HPDE6-E6E7 (cell line): Measurements from ENCODE around the gene MRPS12.
"Not testable (repeated sequence)": the region's sequence is repeated elsewhere in the genome, so short reads cannot be mapped to it uniquely, and the experiment has no call there.

Experiments used
- DNase-seq: peaks from one replicate; pipeline ENCODE4 v3.0.0; 2011; ENCODE audit warnings: missing footprints; ENCODE audit errors: extremely low spot score

Gene MRPS12

DNA sequence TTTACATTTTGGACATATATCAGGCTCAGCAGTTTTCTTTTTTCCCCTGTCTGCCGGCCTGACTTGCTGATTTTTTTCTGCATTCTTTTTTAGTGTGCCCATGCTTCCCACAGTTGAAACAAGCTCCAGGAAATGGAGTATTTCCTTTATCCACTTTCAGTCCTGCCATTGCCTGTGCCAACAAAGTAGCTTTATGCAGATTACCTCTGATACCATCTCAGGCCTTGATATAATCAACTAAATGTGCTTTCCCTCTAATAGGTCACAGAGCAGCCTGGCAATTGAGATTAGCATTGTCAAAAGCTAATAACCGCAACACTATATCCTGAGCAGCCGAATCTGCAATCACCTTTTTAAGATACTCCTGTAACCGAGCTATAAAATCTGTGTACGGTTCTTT, 9.2 kb downstream of the MRPS12 start:
- DNase-seq, result no peak

- DNase-seq, result not testable (repeated sequence)
Measured at GRCh38 chr19:38941466-38941865, 10.7 kb downstream of the MRPS12 start.

DNA sequence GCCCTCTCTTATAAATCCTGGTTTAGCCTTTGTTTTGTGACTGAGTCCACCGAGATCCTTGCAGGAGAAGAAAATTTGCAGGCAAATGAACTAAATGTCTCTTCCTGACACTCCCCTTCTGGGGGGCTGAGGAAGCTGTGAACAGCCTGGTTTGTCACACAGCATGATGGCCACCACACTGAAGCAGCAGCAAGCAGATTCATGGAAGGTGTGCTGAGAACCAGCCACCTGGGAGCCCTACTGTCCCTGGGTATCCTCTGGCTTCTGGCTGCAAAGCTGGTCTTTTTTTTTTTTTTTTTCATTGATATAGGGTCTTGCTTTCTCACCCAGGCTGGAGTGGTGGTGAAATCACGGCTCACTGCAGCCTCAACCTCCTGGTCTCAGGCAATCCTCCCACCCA, 11.2 kb downstream of the MRPS12 start:
- DNase-seq, result no peak

DNA sequence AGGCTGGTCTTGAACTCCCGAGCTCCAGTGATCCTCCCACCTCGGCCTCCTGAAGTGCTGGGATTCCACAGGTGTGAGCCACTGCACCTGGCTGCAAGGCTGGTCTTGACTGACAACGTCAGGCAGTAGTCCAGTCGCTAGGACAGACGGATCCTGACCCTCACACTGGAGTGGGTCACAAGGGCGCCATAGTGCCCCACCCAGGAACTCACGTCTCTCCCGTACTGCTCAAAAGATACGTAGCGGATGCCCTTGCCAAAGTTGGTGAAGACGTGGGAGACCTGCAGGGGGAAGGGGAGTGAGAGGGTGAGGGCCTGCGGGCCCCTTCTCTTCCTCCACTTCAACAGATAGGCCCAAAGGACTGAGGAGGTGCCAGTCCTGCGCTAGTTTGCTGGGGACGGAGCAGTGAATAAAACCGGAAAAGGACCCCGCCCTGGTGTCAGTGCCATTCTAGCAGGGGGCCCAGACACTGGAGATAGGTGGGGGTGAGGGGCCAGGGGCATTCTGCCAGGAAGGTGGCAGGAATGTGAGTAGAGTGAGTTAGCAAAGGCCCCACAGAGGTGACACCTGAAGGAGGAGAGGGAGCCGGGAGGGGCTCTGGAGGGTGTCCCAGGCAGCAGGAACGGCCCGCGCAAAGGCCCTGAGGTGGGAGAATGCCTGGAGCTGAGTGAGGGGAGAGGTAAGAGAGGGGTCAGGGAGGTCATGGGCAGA, 11.9 kb downstream of the MRPS12 start:
- DNase-seq, result no peak

GRCh38 chr19:38944981-38945506, 14.3 kb downstream of the MRPS12 start:
- no peak for DNase-seq

DNA sequence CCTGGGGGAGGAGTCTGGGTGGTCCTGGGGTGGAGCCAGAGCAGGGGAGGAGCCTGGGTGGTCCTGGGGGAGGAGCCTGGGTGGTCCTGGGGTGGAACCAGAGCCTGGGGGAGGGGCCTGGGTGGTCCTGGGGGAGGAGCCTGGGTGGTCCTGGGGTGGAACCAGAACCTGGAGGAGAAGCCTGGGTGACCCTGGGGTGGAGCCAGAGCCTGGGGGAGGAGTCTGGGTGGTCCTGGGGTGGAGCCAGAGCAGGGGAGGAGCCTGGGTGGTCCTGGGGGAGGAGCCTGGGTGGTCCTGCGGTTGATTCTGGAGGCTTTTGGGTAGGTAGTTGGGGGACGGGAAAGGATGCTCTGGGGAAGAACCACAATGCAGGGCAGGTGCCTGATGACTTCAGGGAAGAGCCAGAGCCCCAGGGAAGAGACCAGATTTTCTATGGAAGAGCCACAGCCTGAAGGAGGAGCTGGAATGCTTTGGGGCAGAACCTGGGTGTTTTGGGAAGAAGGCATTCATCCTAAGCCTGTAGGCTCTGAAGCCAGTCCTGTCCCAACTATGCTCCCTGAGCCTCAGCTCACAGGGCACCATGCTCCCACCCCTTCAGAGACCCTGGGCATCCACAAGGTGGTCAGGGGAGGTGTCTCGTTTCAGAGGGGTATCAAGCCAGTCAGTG, 15.0 kb downstream of the MRPS12 start:
- DNase-seq, result no peak

- DNase-seq, result no peak
Measured at GRCh38 chr19:38946229-38947010, 15.7 kb downstream of the MRPS12 start.

DNA sequence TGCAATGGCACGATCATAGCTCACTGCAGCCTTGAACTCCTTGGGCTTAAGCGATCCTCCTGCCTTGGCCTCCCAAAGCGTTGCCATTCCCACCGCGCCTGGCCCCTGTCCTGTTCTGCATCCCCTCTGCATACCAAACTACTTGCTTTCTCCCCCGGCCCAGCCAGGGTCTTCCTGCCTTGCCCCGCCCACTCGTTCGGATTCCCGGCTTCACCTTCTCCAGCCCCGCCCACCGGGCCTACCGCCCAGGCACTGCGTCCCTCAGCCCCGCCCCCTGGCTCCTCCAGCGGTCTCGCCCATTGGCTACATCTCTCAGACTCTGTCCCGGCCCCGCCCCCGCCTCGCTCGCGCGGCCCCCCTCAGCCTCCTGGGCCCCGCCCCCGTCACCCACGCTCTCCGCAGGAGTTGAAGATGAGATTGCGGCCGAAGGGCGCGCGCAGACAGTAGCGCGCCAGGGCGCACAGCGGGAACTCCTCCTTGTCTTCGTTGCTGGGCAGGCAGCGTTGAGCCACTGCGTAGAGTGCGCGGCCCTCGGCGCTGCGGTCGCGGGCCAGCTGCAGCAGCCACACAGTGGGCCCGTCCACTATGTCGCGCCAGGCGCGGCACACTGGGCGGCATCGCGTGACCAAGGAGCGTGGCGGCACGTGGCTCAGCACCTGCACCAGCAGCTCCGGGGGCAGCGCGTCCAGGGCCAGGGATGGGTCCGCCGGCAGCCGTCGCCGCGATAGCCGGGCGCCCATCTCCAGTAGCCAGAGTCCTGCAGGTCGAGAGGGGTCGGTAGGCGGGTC, 19.0 kb downstream of the MRPS12 start:
- no peak for DNase-seq

- no peak for DNase-seq
Measured at GRCh38 chr19:38951187-38951586, 20.4 kb downstream of the MRPS12 start.

GRCh38 chr19:38952395-38953165, 21.8 kb downstream of the MRPS12 start:
- peak; percentile 47 for DNase-seq

DNA sequence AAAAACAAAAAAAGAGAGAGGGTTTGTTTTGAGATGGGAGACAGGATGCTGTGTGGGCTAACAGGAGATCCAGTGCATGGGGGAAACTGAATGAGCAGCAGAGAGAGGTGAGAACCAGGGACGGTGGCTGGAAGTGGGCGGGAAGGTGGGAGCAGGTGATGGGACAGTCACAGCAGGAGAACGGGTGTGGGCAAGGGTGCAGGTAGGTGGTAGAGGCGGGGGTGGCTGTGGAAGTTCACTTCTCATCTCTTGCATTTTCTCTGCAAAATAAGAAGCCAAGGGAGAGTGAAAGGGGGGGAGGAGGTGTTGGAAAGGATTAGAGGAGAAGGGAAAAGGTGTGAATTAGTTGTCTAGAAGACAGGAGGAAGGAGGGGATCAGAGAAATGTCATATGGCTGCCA, 22.9 kb downstream of the MRPS12 start:
- DNase-seq, result no peak

DNA sequence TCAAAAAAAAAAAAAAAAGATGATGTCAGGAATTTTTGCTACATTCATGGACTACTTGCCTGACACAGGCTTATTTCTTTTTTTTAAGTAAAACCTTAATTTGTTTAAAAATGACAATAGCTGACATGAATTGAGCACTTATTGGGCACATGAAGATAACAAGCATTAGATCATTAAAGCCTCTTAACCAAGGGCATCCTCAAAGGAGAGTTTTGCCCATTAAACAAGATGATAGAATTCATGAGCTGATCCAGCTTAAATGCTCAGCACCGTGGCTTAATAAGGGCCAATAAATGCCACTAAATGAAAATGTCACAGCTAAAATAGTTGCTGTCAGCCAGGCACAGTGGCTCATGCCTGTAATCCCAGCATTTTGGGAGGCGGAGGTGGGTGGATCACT, 25.5 kb downstream of the MRPS12 start:
- no peak for DNase-seq

GRCh38 chr19:38958301-38958700, 27.6 kb downstream of the MRPS12 start:
- no peak for DNase-seq

GRCh38 chr19:38959618-38960017, 28.9 kb downstream of the MRPS12 start:
- no peak for DNase-seq

DNA sequence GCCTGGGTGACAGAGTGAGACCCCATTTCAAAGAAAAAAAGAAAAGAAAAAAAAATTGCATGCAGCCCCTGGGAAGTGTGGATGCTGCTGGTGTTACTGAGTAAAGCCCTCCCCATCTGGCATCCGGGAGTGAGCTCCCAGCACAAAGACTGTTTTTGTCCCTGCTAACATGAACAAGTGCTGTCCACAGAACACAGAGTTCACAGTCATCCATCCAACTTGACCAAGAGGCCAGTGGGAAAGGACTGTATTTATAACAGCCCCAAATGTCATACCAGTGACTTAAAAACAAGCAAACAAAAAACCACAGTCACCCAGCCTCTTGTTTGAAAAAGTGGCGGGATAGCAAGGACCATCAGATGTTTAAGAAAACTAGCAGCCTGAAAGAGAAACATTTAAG, 34.0 kb downstream of the MRPS12 start:
- no peak for DNase-seq

- DNase-seq, result not testable (repeated sequence)
Measured at GRCh38 chr19:38966149-38966548, 35.4 kb downstream of the MRPS12 start.

DNA sequence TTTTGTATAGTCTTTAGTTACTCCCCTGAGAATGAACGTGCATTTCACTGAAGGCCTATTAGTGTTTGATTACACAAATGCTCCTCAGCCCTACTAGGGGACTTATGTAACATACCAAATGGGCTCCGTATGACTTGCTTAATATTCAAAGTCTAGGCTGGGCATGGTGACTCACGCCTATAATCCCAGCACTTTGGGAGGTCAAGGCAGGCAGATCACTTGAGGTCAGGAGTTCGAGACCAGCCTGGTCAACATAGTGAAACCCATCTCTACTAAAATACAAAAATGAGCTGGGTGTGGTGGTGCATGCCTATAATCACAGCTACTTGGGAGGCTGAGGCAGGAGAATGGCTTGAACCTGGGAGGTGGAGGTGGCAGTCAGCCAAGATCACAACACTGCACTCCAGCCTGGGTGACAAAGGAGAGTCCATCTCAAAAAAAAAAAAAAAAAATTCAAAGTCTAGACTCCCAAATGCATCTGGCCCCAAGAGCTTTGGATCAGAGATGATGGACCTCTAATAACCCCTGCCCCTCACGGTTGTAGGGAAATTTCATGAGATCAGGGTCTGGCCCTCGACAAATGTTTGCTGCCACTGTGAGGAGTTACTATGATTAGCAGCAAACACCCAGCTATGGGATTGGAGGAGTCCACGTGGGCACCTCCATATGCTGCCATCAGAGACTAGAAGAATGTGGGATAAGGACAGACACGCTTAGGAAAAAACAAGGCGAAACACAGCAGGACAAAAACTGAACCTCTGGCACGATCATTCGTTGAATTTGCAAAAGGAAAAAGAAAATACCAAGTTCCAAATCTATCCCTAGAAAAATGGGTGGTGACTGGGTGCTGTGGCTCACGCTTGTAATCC, 40.2 kb downstream of the MRPS12 start:
- DNase-seq, result no peak

DNA sequence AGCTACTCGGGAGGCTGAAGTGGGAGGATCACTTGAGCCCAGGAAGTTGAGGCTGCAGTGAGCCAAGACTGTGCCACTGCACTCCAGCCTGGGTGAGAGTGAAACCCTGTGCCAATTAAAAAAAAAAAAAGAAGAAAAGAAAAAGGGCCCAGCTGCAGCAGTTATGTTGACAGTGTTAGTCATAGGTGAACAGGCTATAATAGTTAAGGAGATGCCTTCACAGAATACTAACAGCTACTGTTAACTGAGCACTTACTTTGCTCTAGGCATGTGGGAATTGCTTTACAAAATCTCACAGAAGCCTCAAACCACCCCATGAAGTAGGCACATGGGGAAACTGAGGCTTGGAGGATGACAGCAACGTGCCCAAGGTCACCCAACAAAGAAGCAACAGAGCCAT, 40.9 kb downstream of the MRPS12 start:
- DNase-seq, result no peak

DNA sequence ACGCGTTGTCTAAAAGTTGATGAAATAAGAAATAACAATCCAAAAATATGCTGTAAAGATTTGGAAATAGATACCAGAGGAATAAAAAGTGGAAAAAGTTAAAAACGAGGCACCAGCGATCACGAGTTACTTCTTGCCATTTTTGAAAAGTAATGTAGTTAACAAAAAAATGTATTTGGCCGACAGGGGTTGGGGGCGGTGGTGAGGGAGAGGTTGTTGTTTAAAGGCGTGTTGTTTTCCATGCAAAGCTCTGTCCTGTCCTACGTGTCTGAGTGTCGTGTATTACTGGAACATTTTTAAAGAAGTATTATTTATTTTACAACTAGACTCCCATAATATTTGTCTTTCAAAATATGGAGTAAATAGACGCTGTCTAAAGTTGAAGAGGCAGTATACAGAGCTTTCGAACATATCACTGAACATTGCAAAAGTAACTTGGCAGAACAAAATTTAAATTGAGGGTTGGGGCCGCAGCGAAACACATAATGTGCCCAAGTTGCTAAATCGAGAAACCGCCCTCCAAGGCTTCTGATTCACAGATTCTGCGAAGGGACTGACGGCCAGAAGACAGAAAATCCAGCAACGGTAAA, 44.0 kb downstream of the MRPS12 start:
- no peak for DNase-seq
